HG02623 (cell line): Measurements from ENCODE around the gene SLAMF9.

Experiments used
- ATAC-seq: cut with Tn5 transposase; IDR thresholded peaks from one replicate; pipeline ENCODE4 v1.9.1; 2021; ENCODE audit warnings: moderate library complexity; ENCODE audit not compliant: unreplicated experiment

The SLAMF9 gene

DNA sequence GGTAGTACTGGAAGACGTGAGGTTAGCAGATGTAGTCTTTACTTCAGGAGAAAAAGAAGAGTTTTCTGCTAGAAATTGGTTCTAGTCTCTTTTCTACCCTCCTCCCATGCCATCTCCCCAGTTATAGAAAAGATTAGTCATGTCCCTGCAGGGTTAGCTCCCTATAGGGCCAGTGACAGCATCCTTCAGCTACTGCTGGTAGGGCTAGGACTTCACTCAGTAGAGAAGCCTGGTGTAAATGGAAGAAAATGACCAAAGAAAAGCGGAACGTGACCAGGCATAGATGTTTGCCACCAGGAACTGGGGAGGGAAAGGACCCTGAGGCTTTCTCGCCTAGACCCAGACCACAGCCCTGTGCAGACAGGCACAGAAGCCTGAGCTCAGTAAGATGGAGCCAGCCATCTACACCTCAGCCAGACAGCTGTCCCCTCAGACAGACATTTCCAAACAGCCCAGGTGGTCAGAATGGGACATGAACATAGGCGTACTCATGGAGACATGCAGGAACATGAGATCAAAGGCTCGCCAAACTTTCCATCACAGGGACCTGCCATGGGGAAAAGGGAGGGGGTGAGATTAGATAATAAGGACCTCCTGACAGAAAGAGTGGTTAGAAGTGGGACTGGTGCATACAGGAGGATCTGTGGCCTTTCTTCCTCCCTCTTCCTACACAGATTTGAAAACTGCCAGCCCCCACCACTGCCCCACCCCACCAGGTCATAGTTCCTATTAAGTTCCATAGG, 23.5 kb upstream of the SLAMF9 start:
- ATAC-seq, result no peak

DNA sequence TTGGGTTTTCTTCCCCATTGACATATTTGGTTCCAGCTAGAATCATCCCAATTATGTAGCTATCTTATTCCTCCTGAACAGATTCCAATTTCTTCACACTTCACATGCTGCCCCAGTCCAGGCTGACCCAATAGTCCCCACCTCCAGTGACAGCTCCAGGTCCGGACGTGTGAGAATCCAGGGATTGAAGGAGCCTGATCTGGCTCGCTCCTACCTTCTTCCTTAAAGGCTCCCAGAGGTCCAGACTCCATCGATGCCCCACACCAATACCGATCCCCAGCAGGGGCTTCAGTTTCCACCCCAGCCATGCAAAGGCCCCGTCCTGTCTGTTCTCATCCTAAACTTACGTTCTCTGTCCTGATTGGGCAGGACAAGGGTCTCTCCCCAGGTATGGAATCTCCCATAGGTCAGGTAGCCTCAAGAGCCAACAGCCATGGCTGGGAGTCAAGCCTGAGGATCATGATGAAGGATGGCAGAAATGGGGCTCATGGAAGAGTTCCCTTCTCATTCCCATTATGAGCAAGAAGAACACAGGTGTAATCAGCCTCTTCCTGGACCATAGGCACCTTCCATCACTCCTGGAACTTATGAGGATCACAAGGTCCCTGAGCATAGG, 20.4 kb upstream of the SLAMF9 start:
- no peak for ATAC-seq

DNA sequence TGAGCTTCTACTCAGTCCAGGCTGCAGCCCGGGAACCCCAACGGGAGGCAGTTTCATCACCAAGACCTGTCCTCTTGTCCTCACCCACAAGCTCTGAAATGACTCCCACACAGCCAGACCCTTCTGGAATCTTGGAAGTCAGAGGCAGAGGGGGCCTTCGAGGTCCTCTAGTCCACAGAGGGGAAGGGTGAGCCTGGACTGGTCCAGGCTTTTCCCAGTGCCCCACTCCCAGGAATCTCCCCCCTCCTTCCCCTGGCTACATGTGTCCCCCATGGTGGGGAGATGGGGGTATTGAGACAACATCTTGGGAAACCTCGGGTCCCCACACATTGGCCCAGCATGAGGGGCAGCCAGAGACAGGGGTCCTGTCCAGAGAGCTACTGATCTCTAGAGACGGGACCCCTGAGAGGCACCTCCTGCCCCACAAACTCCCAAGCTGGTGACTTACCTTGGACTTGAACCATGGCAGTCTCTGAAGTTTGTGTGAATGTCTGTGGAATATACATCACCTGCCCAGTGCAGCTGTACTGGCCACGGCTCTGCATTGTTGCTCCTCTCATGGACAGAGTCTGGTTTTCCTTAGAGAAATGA, 19.4 kb upstream of the SLAMF9 start:
- ATAC-seq, result no peak

DNA sequence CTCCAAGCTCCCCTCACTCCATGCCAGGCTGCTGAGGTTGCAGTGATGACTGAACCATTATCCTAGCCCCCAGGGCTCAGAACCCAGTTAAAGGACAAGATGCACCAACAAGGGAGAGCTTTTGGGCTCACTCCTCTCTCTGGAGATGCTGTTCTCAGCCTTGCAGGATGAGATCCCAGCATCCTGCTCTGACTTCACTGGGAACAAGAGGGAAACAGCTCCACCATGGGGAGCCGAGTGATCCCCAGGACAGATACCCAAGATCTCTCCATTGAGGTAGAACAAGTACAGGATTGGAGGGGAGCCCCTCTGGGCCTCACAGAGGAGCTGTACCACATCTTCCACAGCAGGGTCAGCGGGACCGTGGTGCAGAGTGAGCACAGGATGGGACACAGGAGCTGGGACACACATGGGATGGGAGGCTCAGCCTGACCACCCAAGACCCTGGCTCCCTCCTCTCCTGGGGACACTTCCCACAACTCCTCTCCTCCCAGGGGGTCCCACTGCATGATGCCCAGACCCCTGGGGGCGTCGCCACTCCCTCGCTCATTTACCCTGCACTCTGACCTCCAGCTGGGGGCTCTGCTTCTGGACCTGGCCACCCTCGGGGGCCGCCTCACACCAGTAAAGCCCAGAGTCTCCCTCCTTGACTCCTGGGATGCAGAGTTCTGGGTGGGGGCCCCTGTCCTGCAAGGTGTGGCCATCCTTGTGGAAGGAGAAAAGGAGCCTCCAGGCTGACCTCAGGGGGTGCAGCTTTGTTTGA, 18.6 kb upstream of the SLAMF9 start:
- ATAC-seq, result no peak

DNA sequence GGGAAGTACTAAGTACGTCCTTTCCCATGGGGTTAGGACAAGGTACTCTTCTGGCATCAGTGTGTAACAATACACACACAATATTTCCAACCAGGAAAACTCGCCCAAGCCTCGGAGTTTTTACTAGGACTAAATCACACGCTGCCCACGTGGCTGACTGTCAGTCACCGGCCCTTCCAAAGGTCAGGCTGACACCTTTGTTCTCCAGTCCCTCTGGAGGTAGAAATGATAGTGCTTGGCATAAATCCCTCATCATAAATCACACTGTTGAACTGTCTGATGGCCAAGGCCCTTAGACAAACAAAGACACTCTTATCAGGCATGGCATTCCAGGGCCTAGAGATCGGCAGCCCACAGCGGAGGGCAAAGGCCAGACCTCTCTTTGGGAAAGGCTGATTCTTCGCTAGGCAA, 16.9 kb upstream of the SLAMF9 start:
- no peak for ATAC-seq

DNA sequence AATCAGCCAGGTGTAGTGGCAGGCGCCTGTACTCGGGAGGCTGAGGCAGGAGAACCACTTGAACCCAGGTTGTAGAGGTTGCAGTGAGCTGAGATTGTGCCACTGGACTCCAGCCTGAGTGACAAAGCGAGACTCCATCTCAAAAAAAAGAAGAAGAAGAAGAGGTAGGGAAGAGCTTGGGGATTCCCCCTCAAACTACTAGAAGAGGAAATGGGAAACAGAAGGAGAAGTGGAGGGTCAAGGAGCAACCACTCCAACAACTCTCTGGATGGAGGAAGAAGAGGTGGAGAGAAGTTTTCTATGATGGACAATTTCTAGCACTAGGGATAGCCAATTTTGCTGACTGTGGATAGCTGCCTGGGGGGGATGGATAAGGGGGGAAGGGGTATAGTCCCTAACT, 14.9 kb upstream of the SLAMF9 start:
- no peak for ATAC-seq

DNA sequence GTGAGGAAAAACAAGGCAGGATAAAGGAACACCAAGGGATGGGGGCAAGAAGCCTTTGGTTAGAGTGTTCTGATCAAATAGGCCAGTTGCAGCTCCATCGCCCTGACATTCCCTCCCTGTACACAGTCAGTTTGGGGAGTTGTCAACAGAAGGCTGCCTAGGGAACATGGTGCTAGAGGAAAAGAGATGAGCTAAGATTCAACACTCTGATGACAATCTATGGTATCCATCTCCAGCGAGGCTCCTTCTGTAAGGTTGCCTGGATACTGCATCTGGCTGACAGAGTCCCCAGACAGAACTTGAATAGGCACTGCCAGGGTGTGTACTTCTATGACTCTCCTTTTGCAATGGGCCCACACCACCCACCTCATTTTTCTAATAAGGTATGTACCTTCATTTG, 11.2 kb upstream of the SLAMF9 start:
- no peak for ATAC-seq

DNA sequence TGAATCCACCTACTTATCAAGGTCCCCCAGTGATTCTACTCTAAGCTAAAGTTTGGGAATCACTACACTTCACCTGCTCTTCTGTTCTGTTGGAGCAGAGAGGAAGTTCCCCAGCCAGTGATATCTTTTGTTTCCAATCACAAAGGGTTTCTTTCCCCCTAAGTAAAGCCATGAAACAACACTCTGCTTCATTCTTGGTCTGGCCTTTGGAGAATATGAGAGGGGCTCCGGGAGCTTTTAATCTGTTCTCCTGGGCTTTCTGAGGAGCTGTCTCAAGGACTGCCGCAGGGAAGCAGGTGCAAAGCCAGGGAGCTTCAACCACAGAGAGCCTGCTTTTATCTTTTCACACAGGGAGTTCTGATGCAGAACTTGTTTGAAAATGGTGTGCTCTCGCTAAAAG, 10.1 kb upstream of the SLAMF9 start:
- ATAC-seq, result no peak

DNA sequence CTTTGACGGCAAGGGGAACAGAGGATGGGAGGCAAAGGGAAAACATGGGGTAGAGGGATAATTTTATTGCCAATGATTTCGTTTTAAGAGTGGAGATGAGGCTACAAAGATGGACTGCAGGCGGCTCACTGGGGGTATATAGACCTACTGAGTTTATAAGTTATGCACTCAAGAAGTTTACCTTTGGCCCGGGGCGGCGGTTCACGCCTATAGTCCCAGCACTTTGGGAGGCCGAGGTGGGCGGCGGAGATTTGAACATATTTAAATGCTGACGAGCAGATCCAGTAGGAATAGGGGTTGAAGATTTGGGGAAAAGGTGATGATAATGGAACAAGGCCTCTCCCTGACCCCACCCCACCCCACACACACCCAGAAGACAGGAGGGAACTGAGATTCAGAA, 8.1 kb upstream of the SLAMF9 start:
- ATAC-seq, result no peak

DNA sequence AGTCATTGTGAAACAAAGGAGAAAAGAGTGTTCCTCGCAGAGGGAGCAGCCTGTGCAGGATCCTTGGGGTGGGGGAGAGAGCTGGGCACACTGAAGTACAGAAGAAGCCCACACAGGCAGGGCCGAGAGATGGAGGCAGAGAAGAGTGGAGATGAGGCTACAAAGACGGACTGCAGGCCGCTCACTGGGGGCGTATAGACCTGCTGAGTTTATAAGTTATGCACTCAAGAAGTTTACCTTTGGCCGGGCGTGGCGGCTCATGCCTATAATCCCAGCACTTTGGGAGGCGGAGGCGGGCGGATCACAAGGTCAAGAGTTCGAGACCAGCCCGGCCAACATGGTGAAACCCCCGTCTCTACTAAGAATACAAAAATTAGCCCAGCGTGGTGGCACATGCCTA, 7.6 kb upstream of the SLAMF9 start:
- ATAC-seq, result no peak

DNA sequence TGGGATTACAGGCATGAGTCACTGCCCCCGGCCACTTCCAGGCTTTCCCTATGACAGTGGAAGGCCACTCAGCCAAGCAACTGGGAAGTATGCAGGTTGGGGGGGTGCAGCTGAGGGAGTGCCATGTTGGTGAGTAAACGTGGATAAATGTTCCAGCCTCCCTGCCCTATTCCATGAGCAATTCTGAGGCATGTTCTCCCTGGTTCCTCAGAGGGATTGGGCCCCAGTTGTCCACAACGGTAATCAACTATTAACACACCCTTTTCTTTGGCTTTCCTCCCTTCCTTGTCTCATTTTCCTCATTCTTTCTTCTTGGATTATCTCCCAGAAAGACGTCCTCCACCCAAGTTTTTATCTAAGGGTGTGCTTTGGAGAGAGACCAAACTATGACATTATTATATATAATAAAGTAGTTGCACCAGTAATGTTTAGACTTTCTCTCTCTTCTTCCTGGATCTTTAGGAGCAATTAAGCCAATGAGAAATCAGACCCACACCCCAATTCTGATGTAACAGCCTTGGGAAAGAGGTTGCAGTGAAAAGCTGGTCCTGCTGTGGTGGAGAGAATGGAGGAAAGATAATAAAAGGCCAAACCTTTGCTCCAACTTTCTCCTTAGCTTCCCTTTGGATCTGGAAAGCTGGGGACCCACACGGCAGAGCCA, 6.8 kb upstream of the SLAMF9 start:
- ATAC-seq, result no peak

DNA sequence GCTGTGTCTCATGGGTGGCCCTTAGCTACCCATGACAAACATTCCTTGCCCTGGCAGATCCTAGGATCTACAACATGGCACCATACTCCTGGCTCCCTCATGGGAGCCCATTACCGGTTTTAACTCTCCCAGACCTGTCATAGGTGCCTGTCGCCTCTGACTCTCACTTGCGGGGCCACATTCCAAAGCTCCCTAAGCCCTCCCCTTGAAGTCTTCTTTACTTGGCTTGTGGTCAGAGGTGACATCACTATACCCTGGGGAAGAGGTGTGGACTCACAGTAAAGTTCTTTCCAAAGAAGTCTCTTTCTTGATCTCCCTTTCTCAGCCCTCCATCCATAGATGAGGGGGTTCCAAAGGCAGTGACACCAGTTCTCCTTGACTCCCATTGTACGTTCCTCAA, 5.4 kb upstream of the SLAMF9 start:
- no peak for ATAC-seq

DNA sequence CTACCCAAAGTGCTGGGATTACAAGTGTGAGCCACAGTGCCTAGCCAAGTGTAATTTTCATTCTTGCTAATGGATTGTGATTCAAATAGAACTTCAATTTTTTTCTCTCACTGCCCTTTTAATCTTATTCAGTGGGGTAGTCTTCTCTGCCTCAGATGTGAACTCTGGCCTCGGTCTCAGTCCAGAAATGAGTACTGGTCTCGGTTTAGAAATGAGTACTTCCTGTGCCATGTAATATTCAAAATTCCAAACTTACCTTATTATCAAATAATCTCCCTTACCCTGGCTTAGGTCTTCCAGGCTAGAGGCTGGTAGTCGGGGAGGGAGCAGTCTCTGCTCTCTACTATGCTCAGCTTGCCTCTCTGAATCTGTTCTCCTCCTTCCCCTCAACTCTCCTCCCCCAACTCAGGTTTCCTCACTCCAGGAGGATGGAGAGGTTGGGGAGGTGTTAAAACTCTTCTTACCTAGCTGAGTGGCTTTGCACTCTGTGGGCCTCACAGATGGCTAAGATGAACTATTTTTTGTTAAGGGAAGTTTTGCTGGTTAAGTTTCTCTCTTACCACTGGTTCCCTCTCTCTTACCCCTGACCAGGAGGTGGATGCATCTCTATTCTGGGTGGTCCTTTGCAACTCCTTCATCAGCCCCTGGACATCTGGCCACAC, 4.8 kb upstream of the SLAMF9 start:
- ATAC-seq, result peak; percentile 64

DNA sequence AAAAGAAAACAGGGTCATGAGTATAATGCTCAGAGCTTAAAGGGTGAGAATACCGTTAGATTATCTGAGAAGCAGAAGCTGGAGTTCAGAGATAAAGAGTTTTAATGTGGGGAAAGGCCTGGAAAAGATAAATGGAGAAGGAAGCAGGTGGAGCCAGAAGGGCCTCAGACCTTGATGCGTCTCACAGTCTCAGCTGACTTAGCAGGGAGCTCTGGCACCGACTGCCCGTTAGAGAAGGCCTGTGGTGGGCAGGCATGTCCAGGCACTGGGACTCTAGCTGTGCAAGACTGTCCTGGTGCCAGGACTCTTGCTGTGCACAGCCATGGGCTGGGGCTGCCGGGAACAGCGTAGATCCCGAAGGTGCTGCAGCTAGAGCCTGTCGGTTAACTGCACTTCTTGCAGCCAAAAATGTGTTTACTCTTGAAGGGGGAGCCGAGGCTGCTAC, 3.8 kb upstream of the SLAMF9 start:
- ATAC-seq, result no peak

DNA sequence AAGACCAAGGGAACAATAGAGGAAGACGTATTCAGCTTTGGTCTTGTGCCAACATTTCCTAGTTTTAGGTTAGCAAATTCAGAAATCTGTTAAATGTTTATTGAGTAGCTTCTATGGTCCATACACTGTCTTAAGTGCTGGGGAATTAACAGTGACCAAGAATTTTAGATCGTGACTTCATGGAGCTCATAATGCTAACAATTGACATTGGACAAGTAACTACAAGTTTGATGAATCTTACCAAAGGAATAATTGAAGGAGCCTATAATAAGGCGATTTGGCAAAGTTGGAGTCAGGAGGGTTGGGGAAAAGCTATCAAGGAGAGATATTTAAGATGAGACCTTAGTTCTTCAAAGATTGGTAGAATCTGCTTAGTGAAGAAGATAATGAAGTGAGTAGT, 1.4 kb upstream of the SLAMF9 start:
- ATAC-seq, result no peak

DNA sequence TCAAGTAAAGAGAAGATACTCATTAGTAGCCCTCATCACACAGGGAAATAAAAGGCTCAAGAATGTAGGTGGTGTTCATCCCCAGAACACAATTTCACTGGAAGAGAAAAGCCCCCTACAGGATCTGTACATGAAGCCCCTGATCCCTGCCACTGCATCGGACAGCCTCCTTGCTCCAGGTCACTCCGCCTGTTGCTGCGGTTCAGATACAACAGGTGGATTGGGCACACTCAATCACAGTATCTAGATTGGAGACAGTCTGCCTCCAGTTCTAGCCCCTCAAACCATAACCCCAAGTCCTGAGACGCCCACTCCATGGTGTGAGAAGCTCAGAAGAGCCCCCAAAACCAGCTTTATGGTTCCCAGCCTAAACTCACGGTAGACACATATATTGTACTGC, 1.1 kb downstream of the SLAMF9 start:
- no peak for ATAC-seq

DNA sequence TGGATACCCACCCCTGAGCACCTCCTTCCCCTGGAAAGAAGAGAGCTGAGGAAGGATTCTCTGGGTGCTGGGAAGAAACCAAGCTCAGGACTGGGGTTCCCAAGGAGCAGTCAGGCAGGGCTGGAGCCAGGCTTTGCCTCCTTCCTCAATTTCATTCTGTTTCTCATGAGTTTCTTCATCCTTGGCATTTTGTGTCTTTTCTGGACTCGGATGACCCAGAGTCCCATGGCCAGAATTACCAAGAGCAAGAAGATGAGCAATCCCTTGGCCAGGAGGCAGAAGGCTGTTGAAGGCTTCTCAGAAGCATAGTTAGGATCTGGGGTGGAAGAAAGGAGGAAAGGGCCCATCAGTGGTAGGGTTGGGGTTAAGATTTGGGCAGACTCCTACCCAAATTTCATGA, 2.5 kb downstream of the SLAMF9 start:
- ATAC-seq, result no peak

DNA sequence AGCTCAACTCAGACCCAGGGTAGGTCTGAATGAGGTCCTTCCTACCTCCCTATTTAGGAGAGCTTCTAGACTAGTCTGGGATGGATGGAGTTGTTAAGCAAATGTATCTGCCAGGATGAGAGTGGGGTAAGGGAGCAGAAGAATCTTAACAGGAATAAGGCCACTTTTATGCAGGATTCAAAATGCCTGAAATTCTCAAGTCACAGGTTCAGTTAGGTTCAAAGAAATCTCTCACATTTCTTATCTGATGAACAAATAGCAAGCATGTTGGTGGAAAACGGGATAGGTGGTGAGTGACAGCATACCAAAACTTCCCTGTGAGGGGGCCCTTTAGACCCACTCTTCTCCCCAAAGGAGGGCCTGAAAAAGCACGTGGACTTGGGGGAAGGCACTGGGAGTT, 3.0 kb downstream of the SLAMF9 start:
- no peak for ATAC-seq

DNA sequence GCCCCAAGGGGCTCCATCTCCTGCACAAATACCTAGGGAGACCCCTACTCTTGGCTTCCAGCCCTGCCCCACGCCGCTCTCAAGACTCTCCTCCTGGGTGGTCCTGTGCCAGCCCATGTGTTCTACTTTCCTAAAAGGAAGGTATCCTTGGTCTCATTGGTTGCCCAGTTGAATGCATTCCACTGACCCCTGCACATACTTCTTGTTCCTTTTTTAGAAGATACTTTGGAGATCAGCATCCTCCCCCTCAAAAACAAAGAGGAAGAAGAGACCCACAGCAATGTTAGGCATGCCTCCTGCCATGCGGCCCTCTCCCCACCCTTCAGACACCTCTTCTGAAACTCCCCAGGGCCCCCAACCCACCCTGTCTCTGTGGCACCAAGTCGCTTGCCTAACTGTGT, 4.1 kb downstream of the SLAMF9 start:
- ATAC-seq, result no peak

DNA sequence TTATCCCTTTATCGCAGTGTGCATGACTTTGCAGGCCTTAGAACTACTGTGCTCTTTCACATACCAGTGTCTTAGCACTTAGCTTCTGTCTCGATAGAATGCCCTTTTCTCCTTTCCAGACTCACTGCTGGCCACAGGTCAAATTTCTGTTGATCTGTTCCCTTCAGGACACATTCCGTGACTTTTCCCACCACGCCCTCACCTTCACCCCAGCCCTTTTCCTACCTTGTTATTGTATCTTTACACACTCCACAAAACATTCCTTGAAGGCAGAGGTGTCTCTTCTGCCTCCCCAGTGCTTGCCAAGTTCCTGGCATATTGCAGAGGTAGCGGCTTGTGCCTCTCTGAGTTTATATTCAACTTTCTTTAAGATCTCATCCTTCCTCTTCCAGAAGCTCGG, 4.9 kb downstream of the SLAMF9 start:
- ATAC-seq, result no peak

DNA sequence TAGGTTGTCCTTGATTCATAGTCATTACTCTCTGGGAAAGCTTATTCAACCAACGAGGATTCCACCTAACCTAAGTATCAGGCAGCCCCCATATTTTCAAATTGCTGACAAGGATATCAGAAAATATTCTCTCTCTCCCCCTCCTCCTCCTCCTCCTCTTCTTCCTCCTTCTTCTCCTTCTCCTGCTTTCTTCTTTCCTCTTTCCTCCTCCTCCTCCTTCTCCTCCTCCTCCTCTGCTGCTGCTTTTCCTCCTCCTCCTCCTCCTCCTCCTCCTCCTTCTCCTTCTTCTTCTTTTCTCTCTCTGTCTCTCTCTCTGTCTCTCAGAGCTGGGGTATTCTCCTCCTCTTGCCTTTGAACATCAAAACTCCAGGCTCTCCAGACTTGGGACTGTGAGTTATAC, 6.1 kb downstream of the SLAMF9 start:
- no peak for ATAC-seq
